Caco-2 (cell line): Measurements from ENCODE around the gene PLCB1. TPM values are rescaled to one million over a fixed set of nuclear protein-coding genes. Genes with fewer than 3 reads are reported as not detected.

ENCODE experiments used
- BruUV-seq: library from RNA; stranded (reverse); fragments of 400-500 nt; replicated peaks from 2 replicates; lab custom pipeline; 2021; lab: Mats Ljungman, UMichigan
- CTCF ChIA-PET: fragments of 300-600 bp; sonication (Branson Sonifier 250); formaldehyde crosslinking; loops from one replicate; lab custom pipeline; 2022; ENCODE audit warnings: antibody characterized with exemption; lab: Charles Lee
- POLR2A ChIA-PET: fragments of 300-600 bp; sonication (Branson Sonifier 250); formaldehyde crosslinking; loops from one replicate; lab custom pipeline; 2022; ENCODE audit warnings: antibody characterized with exemption; lab: Charles Lee
- DNase-seq, 2 experiments: peaks; one replicate each; pipeline versions ENCODE4 v3.0.0 to v3.0.0-alpha.2; 2020 to 2022
- H3K27me3 ChIP-seq: replicated peaks from 2 replicates; pipeline ENCODE4 v1.6.0; 2011; ENCODE audit warnings: low read length; ENCODE audit not compliant: control insufficient read depth, insufficient read depth
- H3K36me3 ChIP-seq: 2 replicates; pipeline ENCODE4 v1.5.1; 2011; ENCODE audit warnings: low read length; ENCODE audit not compliant: control insufficient read depth, insufficient read depth
- H3K4me1 ChIP-seq: fragments of 250-450 bp; sonication (Bioruptor Pico); 2 replicates; pipeline ENCODE4 v1.5.1; 2020; ENCODE audit warnings: mild to moderate bottlenecking
- H3K4me3 ChIP-seq: 2 replicates; pipeline ENCODE4 v1.5.1; 2011; ENCODE audit warnings: low read depth, mild to moderate bottlenecking, control low read depth, low read length
- H3K9me3 ChIP-seq: fragments of 250-450 bp; sonication (Bioruptor Pico); 2 replicates; pipeline ENCODE4 v1.5.1; 2020; ENCODE audit warnings: mild to moderate bottlenecking, moderate library complexity
- H3K27ac Mint-ChIP-seq: one replicate; pipeline ENCODE4 v1.8.0; 2022; ENCODE audit warnings: mixed read lengths; ENCODE audit not compliant: unreplicated experiment
- H3K27me3 Mint-ChIP-seq: one replicate; pipeline ENCODE4 v1.8.0; 2022; ENCODE audit warnings: mixed read lengths; ENCODE audit not compliant: insufficient read depth, unreplicated experiment
- H3K36me3 Mint-ChIP-seq: one replicate; pipeline ENCODE4 v1.8.0; 2022; ENCODE audit warnings: mild to moderate bottlenecking, mixed read lengths; ENCODE audit not compliant: insufficient read depth, unreplicated experiment
- H3K4me1 Mint-ChIP-seq: one replicate; pipeline ENCODE4 v1.8.0; 2022; ENCODE audit warnings: low read depth, mixed read lengths; ENCODE audit not compliant: unreplicated experiment
- H3K4me3 Mint-ChIP-seq: one replicate; pipeline ENCODE4 v1.8.0; 2022; ENCODE audit warnings: mild to moderate bottlenecking, moderate library complexity, mixed read lengths; ENCODE audit not compliant: unreplicated experiment
- H3K9me3 Mint-ChIP-seq: one replicate; pipeline ENCODE4 v1.8.0; 2022; ENCODE audit warnings: mixed read lengths; ENCODE audit not compliant: unreplicated experiment
- intact Hi-C: fragments of 100-400 bp; cut with micrococcal nuclease; formaldehyde crosslinking; loops from one replicate; pipeline ENCODE4 v1.10.0; 2022; ENCODE audit not compliant: unreplicated experiment
- total RNA-seq: library from RNA; stranded (reverse); gene quantifications from 2 replicates; pipeline ENCODE4 v1.2.3, GENCODE V29; 2022
- TF ChIP-seq, protein P1 (sequence below), 2 experiments: fragments of 200-600 bp in 1 of 2; IDR thresholded peaks; 1 replicate in 1 of 2; 2 replicates in 1 of 2; pipeline versions ENCODE4 v1.5.1 to v1.8.0; 2011 to 2022; ENCODE audit warnings: antibody characterized with exemption in 1 of 2, control low read depth in 1 of 2, inconsistent platforms in 1 of 2, low read depth in 1 of 2, low read length in 1 of 2, mild to moderate bottlenecking in 1 of 2, moderate library complexity in 1 of 2; ENCODE audit not compliant: insufficient read depth in 1 of 2, severe bottlenecking in 1 of 2, unreplicated experiment in 1 of 2

Gene PLCB1
- total RNA-seq, 1 experiment from 2014 or later, result 105 TPM

DNA sequence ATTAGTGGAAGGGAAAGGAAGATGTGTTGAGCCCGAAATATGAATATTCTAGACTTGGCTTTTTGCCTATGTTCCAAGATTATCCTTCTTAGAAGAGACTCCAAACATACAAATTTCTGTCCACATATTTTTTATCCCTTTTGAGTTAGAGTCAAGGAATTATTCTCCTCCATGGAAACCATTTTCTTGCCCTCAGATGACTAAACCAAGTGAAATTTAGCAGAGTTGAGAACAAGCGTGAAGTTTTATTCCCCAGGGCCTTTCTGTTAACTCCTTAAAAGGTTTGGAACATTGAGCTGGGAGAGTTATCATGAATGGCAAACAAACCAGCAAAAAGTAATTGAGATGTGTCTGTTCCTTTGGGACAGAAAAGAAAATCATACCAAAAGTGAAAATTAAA is 650.7 kb downstream of the PLCB1 start:
- peaks cover 6% of the 10 kb centered on the region for H3K4me1 Mint-ChIP-seq
- no peak overlapping the region for H3K4me3 ChIP-seq
- BruUV-seq, result no TSS peak
- H3K9me3 Mint-ChIP-seq, result no peaks in the 10 kb centered on the region
- no peak overlapping the region for H3K4me3 Mint-ChIP-seq
- TF ChIP-seq, protein P1, sequence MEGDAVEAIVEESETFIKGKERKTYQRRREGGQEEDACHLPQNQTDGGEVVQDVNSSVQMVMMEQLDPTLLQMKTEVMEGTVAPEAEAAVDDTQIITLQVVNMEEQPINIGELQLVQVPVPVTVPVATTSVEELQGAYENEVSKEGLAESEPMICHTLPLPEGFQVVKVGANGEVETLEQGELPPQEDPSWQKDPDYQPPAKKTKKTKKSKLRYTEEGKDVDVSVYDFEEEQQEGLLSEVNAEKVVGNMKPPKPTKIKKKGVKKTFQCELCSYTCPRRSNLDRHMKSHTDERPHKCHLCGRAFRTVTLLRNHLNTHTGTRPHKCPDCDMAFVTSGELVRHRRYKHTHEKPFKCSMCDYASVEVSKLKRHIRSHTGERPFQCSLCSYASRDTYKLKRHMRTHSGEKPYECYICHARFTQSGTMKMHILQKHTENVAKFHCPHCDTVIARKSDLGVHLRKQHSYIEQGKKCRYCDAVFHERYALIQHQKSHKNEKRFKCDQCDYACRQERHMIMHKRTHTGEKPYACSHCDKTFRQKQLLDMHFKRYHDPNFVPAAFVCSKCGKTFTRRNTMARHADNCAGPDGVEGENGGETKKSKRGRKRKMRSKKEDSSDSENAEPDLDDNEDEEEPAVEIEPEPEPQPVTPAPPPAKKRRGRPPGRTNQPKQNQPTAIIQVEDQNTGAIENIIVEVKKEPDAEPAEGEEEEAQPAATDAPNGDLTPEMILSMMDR (IDR thresholded peaks at IDR 0.05; ENCODE audit: insufficient read depth in 1 of 2, low read depth in 1 of 2, low read length in 1 of 2, severe bottlenecking in 1 of 2, unreplicated experiment in 1 of 2), result no peak
- H3K9me3 ChIP-seq, result no peaks in the 10 kb centered on the region
- CTCF ChIA-PET, result no interaction called here
- H3K27me3 Mint-ChIP-seq, result no peaks in the 10 kb centered on the region
- DNase-seq, result no peak
- peaks cover 6% of the 10 kb centered on the region for H3K4me1 ChIP-seq
- no peaks in the 10 kb centered on the region for H3K36me3 ChIP-seq
- POLR2A ChIA-PET, result no interaction called here
- intact Hi-C loops, result no loop called here
- H3K36me3 Mint-ChIP-seq, result peaks cover 14% of the 10 kb centered on the region
- no peak overlapping the region for H3K27ac Mint-ChIP-seq
- H3K27me3 ChIP-seq, result no peaks in the 10 kb centered on the region

DNA sequence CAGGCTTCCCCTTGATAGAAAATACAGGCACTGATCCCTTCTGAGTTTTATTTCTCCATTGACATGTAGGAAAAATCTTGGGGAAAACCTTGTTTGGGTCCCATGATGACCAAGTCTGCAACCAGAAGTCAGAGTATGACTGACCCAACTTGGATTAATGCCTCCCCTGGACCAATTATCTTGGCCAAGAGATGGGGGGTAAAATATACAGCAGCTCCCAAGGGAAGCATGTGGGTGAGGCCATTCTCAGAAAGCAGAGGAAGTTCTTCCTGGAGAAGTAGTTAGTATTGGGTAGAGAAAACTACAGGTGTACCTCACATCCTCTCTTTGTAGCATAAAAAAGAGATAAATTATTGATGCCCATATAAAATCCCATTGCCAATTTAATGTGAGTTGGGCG is 651.7 kb downstream of the PLCB1 start:
- TF ChIP-seq, protein P1 (IDR thresholded peaks at IDR 0.05; ENCODE audit: insufficient read depth in 1 of 2, low read depth in 1 of 2, low read length in 1 of 2, severe bottlenecking in 1 of 2, unreplicated experiment in 1 of 2), result no peak
- no peaks in the 10 kb centered on the region for H3K27me3 Mint-ChIP-seq
- H3K9me3 Mint-ChIP-seq, result no peaks in the 10 kb centered on the region
- no peaks in the 10 kb centered on the region for H3K9me3 ChIP-seq
- H3K4me1 Mint-ChIP-seq, result peaks cover 6% of the 10 kb centered on the region
- POLR2A ChIA-PET, result no interaction called here
- BruUV-seq, result no TSS peak
- no peak overlapping the region for H3K4me3 ChIP-seq
- CTCF ChIA-PET, result no interaction called here
- no peaks in the 10 kb centered on the region for H3K36me3 ChIP-seq
- peaks cover 15% of the 10 kb centered on the region for H3K4me1 ChIP-seq
- H3K4me3 Mint-ChIP-seq, result no peak overlapping the region
- peaks cover 14% of the 10 kb centered on the region for H3K36me3 Mint-ChIP-seq
- intact Hi-C loops, result no loop called here
- H3K27ac Mint-ChIP-seq, result no peak overlapping the region
- no peak for DNase-seq
- H3K27me3 ChIP-seq, result no peaks in the 10 kb centered on the region

DNA sequence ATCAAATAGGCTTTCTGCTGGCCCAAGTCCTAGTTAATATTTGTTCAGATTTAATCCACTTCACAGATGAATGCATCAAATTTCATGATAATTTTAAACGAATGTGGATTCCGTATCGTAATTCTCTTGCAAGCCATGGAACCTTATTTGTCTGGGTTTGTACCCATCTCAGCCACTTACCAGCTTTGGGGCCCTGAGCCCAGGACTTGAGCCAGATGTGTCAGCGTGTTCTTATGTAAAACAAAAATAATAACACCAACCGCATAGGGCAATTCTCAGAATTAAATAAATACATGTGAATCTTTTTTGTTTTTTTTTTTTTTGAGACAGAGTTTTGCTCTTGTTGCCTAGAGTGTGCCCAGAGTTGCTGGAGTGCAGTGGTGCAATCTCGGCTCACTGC is 654.3 kb downstream of the PLCB1 start:
- Mint-ChIP-seq H3K36me3 (peaks cover 6% of the 10 kb centered on the region), H3K9me3 (no peaks in the 10 kb centered on the region), H3K4me3 (no peak overlapping the region), H3K27ac (no peak overlapping the region), H3K27me3 (no peaks in the 10 kb centered on the region), H3K4me1 (peaks cover 6% of the 10 kb centered on the region)
- TF ChIP-seq, protein P1 (IDR thresholded peaks at IDR 0.05; ENCODE audit: insufficient read depth in 1 of 2, low read depth in 1 of 2, low read length in 1 of 2, severe bottlenecking in 1 of 2, unreplicated experiment in 1 of 2), result no peak
- Histone ChIP-seq H3K9me3 (no peaks in the 10 kb centered on the region), H3K36me3 (no peaks in the 10 kb centered on the region), H3K4me3 (no peak overlapping the region), H3K27me3 (no peaks in the 10 kb centered on the region), H3K4me1 (peaks cover 26% of the 10 kb centered on the region)
- BruUV-seq, result no TSS peak
- DNase-seq, result no peak
- CTCF ChIA-PET, result interaction anchor here (0.7 kb wide), 1 partner anchor 850 kb away, joined by 8 read pairs; no protein-coding TSS in a partner anchor
- intact Hi-C loops, result no loop called here
- POLR2A ChIA-PET, result no interaction called here
